Osteocyte (in vitro differentiated cells): ENCODE data around the gene LRP1B. TPM values are rescaled to one million over a fixed set of nuclear protein-coding genes. Genes with fewer than 3 reads are reported as not detected.

Experiments used
- DNase-seq: peaks from one replicate; pipeline ENCODE4 v3.0.0; 2021; ENCODE audit warnings: mixed read lengths; ENCODE audit not compliant: unreplicated experiment; ENCODE audit errors: extremely low spot score
- H3K27ac Mint-ChIP-seq: one replicate; pipeline ENCODE4 v1.8.0; 2021; ENCODE audit warnings: mild to moderate bottlenecking, mixed read lengths; ENCODE audit not compliant: unreplicated experiment
- H3K27me3 Mint-ChIP-seq: one replicate; pipeline ENCODE4 v1.8.0; 2021; ENCODE audit warnings: mixed read lengths; ENCODE audit not compliant: unreplicated experiment
- H3K36me3 Mint-ChIP-seq: one replicate; pipeline ENCODE4 v1.8.0; 2021; ENCODE audit warnings: mixed read lengths; ENCODE audit not compliant: unreplicated experiment
- H3K4me1 Mint-ChIP-seq: one replicate; pipeline ENCODE4 v1.8.0; 2021; ENCODE audit warnings: mixed read lengths; ENCODE audit not compliant: unreplicated experiment
- H3K4me3 Mint-ChIP-seq: one replicate; pipeline ENCODE4 v1.8.0; 2021; ENCODE audit warnings: mild to moderate bottlenecking, moderate library complexity, mixed read lengths; ENCODE audit not compliant: unreplicated experiment
- H3K9me3 Mint-ChIP-seq: one replicate; pipeline ENCODE4 v1.8.0; 2021; ENCODE audit warnings: mixed read lengths; ENCODE audit not compliant: unreplicated experiment
- CTCF ChIP-seq: fragments of 200-600 bp; sonication (generic); IDR thresholded peaks from 2 replicates; pipeline ENCODE4 v1.5.0; 2021; ENCODE audit warnings: antibody characterized with exemption, mild to moderate bottlenecking, moderate library complexity
- total RNA-seq: library from RNA; stranded (reverse); gene quantifications from 2 replicates; pipeline ENCODE4 v1.2.1, GENCODE V29; 2021

The LRP1B gene
- total RNA-seq, 1 donor from 2014 or later, result 3.6 TPM

GRCh38 chr2:140596447-140596846, 1534.4 kb downstream of the LRP1B start:
- no peak overlapping the region for H3K27ac Mint-ChIP-seq
- H3K4me1 Mint-ChIP-seq, result peaks cover 4% of the 10 kb centered on the region
- TF ChIP-seq CTCF, result no peak
- no peaks in the 10 kb centered on the region for H3K36me3 Mint-ChIP-seq
- DNase-seq, result no peak
- H3K9me3 Mint-ChIP-seq, result no peaks in the 10 kb centered on the region
- H3K4me3 Mint-ChIP-seq, result no peak overlapping the region
- no peaks in the 10 kb centered on the region for H3K27me3 Mint-ChIP-seq

GRCh38 chr2:140595107-140595506, 1535.7 kb downstream of the LRP1B start:
- H3K36me3 Mint-ChIP-seq, result no peaks in the 10 kb centered on the region
- H3K9me3 Mint-ChIP-seq, result no peaks in the 10 kb centered on the region
- no peak overlapping the region for H3K4me3 Mint-ChIP-seq
- TF ChIP-seq CTCF, result no peak
- H3K27me3 Mint-ChIP-seq, result no peaks in the 10 kb centered on the region
- no peak for DNase-seq
- peaks cover under 1% of the 10 kb centered on the region for H3K4me1 Mint-ChIP-seq
- H3K27ac Mint-ChIP-seq, result no peak overlapping the region

- no peaks in the 10 kb centered on the region for H3K9me3 Mint-ChIP-seq
These were observed 1537.7 kb downstream of the LRP1B start for GRCh38 chr2:140593132-140593531.

GRCh38 chr2:140589696-140590095, 1541.1 kb downstream of the LRP1B start:
- Mint-ChIP-seq H3K9me3 (no peaks in the 10 kb centered on the region), H3K27me3 (no peaks in the 10 kb centered on the region)

More at GRCh38 chr2:140593132-140593531, 1537.7 kb downstream of the LRP1B start:
- TF ChIP-seq CTCF, result no peak
- no peaks in the 10 kb centered on the region for H3K36me3 Mint-ChIP-seq
- peaks cover 9% of the 10 kb centered on the region for H3K4me1 Mint-ChIP-seq
- H3K4me3 Mint-ChIP-seq, result no peak overlapping the region
- no peak for DNase-seq
- H3K27me3 Mint-ChIP-seq, result no peaks in the 10 kb centered on the region
- no peak overlapping the region for H3K27ac Mint-ChIP-seq

GRCh38 chr2:140589273-140589672, 1541.5 kb downstream of the LRP1B start:
- H3K36me3 Mint-ChIP-seq, result no peaks in the 10 kb centered on the region
- H3K27ac Mint-ChIP-seq, result no peak overlapping the region
- DNase-seq, result no peak
- no peaks in the 10 kb centered on the region for H3K9me3 Mint-ChIP-seq
- TF ChIP-seq CTCF, result no peak
- no peaks in the 10 kb centered on the region for H3K27me3 Mint-ChIP-seq
- peaks cover 9% of the 10 kb centered on the region for H3K4me1 Mint-ChIP-seq
- no peak overlapping the region for H3K4me3 Mint-ChIP-seq

More at GRCh38 chr2:140589696-140590095, 1541.1 kb downstream of the LRP1B start:
- no peaks in the 10 kb centered on the region for H3K36me3 Mint-ChIP-seq
- H3K4me3 Mint-ChIP-seq, result no peak overlapping the region
- peaks cover 9% of the 10 kb centered on the region for H3K4me1 Mint-ChIP-seq
- TF ChIP-seq CTCF, result no peak
- DNase-seq, result no peak
- no peak overlapping the region for H3K27ac Mint-ChIP-seq
